Measurements from ENCODE around the gene GDI1. TPM values are rescaled to one million over a fixed set of nuclear protein-coding genes. Genes with fewer than 3 reads are reported as not detected.

GDI1 gene
- total and polyA plus RNA-seq, 9 of the 15 experiments (the other 6 are each of a cell fraction or from before 2014, with no cell fraction given) = 0.97 to 82.6 (median 37.5) TPM

GRCh38 chrX:154401045-154401799 lies 35.7 kb upstream of the GDI1 start (continued):
- TF ChIP-seq E2F1 (CRISPR knock-in tag; IDR thresholded peaks at IDR 0.05) = peak; percentile 77
- no peak for TF ChIP-seq ATF3 (IDR thresholded peaks at IDR 0.05)
- TF ChIP-seq ATF3 (CRISPR knock-in tag; conservative IDR thresholded peaks at IDR 0.05) = peak; percentile 43; the same call in 1 of the 2 replicates
- no peak for TF ChIP-seq ZNF407 (IDR thresholded peaks at IDR 0.05; ENCODE audit: low read depth)
- no peak for TF ChIP-seq L3MBTL2 (IDR thresholded peaks at IDR 0.05)
- no peak for TF ChIP-seq TRIM28 (IDR thresholded peaks at IDR 0.05)
- TF ChIP-seq BHLHE40 (IDR thresholded peaks at IDR 0.05; ENCODE audit: low read length) = no peak
- TF ChIP-seq NFIC (IDR thresholded peaks at IDR 0.05) = peak; percentile 47
- TF ChIP-seq NCOA1 (IDR thresholded peaks at IDR 0.05; ENCODE audit: low read depth) = no peak
- TF ChIP-seq PATZ1 (CRISPR knock-in tag; IDR thresholded peaks at IDR 0.05; ENCODE audit: borderline replicate concordance) = 0 out of 2 replicates have a peak, but pooled peaks have one; percentile 18
- TF ChIP-seq HES1 (IDR thresholded peaks at IDR 0.05; ENCODE audit: low read depth) = no peak
- peak; percentile 36; the same call in 1 of the 2 replicates for TF ChIP-seq E2F5 (CRISPR knock-in tag; IDR thresholded peaks at IDR 0.05)
- no peak; a peak in 1 of 4 replicates for TF ChIP-seq TBL1XR1 (IDR thresholded peaks at IDR 0.05; ENCODE audit: low read length in 2 of 2)
- TF ChIP-seq SMARCE1 (IDR thresholded peaks at IDR 0.05) = no peak
